GM21390 (cell line): ENCODE results near the gene SHD.

ENCODE experiments used
- ATAC-seq: cut with Tn5 transposase; IDR thresholded peaks from one replicate; pipeline ENCODE4 v1.9.1; 2021; ENCODE audit not compliant: unreplicated experiment

Gene SHD

DNA sequence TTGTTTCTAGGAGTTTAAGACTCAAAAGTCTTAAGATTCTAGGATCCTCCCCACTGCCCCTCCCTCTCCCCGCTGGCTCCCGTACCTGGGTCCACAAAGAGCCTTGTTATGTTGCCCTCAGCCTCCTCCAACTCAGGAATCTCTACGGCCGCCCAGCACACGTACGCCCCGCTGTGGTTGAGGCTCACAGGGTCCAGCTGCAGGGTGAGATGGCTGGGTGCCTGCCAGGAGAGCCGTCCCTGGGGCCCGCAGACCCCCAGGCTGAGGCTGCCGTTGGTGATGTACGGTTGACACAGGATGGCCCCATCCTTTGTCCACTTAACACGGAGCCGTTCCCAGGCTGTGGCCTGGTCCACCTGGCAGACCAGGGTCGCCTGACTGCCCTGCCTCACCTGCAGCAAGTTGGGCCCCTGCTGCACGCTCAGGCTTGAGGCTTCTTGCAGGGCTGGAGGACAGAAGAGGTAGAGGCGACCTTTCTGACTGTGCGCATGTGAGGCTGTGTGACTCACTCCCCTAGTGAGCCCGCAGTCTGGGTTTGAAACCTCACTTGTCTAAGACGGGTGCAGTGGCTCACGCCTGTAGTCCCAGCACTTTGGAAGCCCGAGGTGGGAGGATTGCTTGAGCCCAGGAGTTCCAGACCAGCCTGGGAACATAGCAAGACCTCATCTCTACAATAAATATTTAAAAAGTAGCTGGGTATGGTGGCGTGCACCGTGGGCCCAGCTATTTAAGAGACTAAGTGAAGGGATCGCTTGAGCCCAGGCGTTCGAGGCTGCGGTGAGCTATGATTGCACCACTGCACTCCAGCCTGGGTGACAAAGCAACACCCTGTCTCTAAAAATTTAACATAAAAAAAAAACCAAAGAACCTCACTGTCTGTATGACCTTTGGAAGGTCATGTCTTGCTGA, 19.1 kb downstream of the SHD start:
- no peak for ATAC-seq

GRCh38 chr19:4298810-4299550, 19.9 kb downstream of the SHD start:
- no peak for ATAC-seq

DNA sequence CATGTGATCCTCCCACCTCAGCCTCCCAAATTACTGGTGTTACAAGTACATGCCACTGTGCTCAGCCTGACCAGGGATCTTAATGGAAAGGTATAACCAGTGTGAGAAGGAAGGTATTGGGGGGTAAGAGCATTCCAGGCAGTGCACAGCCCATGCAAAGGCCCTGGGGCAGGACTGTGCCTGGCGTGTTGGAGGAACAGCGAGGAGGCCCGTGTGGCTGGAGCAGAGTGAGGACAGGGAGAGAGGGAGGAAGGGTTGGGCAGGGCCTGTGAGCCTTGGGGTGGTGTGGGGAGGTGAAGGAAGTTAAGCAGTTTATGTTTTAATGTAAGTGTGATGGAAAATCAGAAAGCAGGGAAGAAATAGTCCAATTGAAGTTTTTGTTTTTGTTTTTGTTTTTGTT, 21.5 kb downstream of the SHD start:
- ATAC-seq: no peak

- ATAC-seq: no peak
These were observed 22.6 kb downstream of the SHD start for GRCh38 chr19:4301590-4302242.

DNA sequence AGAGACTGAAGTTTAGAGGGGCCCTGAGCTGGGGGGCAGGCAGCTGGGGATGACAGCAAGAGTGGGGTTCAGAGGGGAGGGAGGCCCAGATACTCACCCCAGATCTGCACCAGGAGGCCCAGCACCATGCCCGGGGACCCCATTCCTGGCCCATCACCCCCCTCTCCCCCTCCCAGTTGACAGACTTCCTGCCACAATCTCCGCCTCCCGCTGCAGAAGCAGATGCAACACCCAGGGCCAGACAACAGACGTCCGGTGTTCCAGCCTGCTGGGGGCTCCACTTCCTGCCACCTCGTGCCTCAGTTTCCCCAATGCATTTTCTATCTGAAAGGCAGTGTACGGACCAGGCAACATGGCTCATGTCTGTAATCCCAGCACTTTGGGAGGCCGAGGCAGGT, 23.2 kb downstream of the SHD start, which contains the start of gene TMIGD2:
TSS of gene TMIGD2 (minus strand) at position 147 of the 398 bp plus-strand sequence. CDS start at position 143, 4 bp downstream.
- no peak for ATAC-seq

DNA sequence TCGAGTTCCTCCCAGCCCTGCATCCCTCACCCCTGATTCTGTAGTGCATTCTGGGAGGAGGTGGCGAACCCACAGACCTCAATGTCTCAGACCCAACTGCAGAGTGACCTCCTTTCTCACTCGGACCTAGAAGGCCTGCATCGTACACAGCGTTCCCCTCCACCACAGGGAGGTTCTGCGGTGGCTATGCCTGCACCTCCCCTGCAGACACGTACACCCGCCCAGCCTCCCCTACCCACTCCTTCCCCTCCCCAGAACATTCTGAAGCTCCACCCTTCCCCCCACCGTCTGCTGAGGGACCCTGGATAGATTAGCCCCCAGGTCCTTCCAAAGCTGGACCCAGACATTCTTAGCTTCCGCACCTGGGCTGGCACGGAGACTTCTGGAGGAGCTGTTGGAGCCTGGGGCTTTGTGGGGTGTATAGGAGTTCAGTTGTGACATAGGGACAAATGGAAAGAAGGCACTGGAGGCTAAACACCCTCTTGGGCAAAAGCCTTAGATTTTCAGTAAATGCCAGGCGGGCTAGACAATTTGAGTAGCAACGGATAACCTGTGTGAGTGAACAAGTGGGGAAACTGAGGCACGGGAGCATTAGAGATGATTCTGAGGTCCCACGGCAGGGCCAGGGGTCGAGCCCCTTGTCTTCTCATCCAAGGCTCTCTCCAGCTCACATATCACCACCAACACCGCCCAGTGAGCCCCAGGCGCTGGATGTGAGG, 24.9 kb downstream of the SHD start:
- ATAC-seq: no peak

DNA sequence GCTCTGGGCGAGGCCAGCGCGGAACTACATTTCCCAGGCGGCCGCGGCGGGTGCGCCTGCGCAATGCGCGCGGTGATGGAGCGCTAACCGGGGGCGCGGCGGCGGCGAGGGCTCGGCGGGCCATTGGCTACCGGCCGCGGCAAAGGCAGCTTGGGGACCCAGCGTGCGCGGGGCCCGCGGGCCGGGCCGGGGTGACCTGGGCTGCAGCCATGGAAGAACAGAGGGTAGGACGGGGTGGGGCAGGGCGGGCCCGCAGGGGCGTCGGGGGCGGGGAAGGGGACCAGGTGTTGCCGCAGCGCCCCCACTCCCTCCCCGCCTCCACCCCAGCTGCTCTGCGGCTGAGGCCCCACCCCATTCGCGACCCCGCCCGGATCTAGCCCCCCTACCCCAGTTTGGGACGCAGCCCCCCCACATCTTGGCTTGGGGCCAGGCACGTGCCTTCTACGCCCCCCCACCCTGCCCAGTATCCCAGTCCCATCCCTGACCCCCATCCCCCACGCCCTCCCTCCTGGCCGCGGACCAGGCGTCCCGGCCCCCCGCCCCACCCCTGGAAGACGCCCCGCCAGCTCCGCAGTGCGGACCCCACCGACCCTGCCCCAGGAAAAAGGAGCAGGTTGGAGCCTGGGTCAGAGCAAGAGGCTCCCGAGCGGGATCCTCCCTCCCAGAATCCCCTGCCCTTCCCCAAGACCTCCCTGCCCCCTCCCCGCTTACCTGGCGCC, 25.6 kb downstream of the SHD start, which contains the start of gene FSD1:
TSS of gene FSD1 (plus strand) at position 61 of the 719 bp plus-strand sequence. CDS start at position 210, 149 bp downstream.
- no peak for ATAC-seq

DNA sequence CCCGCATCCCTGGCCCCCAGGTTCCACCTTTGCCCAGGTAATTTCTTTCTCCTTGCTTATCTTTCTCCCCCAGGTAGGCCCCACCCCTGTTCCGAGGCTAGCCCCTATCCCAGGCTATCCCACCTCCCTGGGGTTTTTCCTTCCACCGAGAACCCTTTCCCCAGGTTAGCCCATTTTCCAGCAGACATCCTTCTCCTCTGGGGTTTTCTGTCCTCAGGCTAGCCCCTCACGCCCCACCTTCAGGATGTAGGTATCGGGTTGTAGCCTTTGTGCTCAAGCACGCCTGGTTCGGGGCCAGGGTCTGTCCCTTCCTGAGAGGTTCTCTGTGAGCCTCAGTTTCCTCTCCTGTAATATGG, 26.2 kb downstream of the SHD start:
- ATAC-seq: no peak

GRCh38 chr19:4305659-4306058, 26.6 kb downstream of the SHD start:
- no peak for ATAC-seq

DNA sequence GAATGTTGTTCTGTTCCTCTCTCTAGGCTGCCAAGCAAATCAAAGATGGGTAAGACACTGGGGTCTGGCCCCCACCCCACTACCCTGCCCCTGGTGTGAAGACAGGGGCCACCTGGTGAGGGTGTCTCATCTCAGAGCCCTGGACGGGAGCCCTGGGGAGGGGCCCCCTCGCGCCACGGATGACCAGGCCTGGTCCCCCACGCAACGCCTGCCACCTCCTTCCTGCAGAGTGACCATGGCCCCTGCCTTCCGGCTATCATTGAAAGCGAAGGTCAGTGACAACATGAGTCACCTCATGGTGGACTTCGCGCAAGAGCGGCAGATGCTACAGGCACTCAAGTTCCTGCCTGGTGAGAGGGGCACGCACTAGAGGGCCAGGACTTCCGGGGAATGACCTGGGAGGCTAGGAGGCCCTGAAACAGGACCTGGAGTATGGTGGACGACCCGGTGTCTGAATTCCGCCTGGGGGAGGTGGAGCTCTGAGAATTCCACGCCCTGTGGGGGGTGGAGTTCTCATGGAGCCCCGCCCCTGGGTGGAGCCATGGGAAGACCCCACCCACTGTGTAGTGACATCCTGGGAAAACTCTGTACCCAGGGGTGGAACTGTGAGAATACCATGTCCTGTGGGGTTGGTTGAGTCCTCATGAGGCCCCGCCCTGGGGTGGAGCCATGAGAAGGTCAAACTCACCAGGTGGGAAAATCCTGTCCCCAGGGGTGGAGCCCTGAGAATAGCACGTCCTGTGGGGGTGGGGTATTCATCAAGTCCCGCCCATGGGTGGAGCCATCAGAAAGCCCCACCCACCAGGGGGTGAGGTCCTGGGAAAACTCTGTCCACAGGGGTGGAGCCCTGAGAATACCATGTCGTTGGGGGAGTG, 31.4 kb downstream of the SHD start:
- no peak for ATAC-seq

- no peak for ATAC-seq
These were observed 34.9 kb downstream of the SHD start for GRCh38 chr19:4313847-4314490.

DNA sequence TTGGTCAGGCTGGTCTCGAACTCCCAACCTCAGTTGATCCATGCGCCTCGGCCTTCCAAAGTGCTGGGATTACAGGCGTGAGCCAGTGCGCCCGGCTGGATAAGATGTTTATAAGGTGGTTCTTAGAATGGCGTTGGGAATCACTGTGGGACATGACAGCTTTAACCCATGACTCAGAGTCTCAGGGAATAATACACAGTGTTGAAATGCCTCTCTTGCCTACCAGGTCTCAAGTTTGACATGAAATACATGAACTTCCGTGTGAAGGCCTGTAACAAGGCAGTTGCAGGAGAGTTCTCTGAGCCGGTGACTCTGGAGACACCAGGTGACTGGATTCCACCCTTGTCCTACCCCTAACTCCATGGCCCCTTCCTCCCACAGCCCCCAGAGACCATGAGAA, 37.9 kb downstream of the SHD start:
- ATAC-seq: no peak

DNA sequence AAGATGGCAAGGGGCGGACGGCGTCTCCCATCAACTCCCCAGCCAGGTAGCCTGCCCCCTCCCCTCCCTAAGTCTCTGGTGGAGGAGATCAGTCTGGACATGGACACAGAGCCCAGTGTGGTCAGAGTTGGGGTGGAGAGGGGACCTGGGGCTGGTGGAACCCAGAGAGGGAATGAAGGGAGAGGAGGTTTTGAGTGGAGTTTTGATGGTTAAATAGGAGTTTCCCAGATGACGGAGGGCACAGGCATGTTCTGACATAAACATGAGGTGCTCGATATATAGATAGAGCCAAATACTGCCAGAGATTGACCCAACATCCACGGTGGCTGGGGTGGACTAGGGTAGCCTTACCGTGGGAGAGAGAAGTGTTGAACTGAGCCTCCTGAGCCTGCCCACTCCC, 39.4 kb downstream of the SHD start:
- ATAC-seq: no peak

GRCh38 chr19:4319067-4319718, 40.1 kb downstream of the SHD start:
- ATAC-seq: no peak

GRCh38 chr19:4320419-4320818, 41.4 kb downstream of the SHD start:
- no peak for ATAC-seq

- no peak for ATAC-seq
These were observed 44.0 kb downstream of the SHD start for GRCh38 chr19:4322942-4323665.

GRCh38 chr19:4323692-4324091, 44.6 kb downstream of the SHD start:
- no peak for ATAC-seq

DNA sequence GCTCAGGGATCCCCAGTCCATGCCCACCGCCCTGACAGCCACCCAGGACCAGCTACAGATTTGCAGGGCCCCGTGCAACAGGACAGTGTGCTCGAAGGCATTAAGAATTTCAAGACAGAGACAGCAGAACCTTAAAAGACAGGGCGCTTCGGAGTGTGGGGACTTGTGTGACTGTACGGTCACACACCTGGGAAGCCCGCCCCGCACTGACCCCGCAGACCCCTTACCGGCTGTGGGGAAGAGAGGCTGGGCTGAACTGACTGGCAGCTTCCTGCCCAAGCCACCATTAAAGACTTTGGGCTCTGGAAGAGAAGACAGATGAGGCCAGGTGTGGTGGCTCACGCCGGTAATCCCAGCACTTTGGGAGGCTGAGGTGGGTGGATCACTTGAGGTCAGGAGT, 45.2 kb downstream of the SHD start:
- ATAC-seq: no peak
